ENCODE results near the gene GPHA2.

GPHA2 gene

DNA sequence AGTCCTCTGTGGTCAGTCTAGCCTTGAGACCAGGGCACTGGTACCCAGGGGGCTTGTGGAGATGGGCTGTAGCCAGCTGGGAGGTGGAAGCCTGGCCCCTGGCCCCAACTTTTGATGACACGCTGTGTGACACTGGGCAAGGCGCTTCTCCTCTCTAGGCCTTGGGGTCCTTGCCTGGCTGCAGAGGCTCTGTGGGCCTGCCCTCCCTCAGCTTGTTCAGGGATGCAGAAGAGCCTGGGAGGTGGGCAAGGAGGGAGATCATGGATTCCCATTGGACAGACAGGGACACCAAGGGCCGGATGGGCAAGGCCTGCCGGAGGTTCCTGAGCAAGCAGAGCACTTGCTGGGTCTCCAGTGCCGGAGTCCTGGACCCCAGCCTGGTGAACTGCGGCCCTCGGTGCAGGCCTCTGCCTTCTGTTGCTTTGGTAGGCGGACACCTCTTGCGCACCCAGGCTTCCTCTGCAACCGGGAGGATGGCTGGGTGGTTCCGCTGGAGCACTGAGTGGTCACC is 12.5 kb downstream of the GPHA2 start:
- Histone ChIP-seq H3K27ac (peak overlapping the region; percentile 78), H3K4me1 (peaks cover 74% of the 10 kb centered on the region), H3K4me2 (peak overlapping the region; percentile 94), H3K36me3 (peaks cover 15% of the 10 kb centered on the region; the same call in 1 of the 2 replicates), H3K27me3 (peaks cover 6% of the 10 kb centered on the region; the same call in 1 of the 2 replicates), H3K9ac (no peak overlapping the region), H3K9me3 (no peaks in the 10 kb centered on the region), H4K20me1 (no peaks in the 10 kb centered on the region), H3K4me3 (no peak overlapping the region)
- TF ChIP-seq Cebpa-rat (IDR thresholded peaks at IDR 0.05), result no peak

GRCh38 chr11:64921384-64921783 is 14.3 kb downstream of the GPHA2 start:
- peak overlapping the region; percentile 90 for H3K4me2 ChIP-seq
- peaks cover 6% of the 10 kb centered on the region; the same call in 1 of the 2 replicates for H3K27me3 ChIP-seq
- peaks cover 82% of the 10 kb centered on the region for H3K4me1 ChIP-seq
- peak overlapping the region; percentile 79 for H3K27ac ChIP-seq
- TF ChIP-seq Cebpa-rat (IDR thresholded peaks at IDR 0.05), result no peak
- H4K20me1 ChIP-seq, result peaks cover 6% of the 10 kb centered on the region; the same call in 1 of the 2 replicates
- H3K36me3 ChIP-seq, result peaks cover under 1% of the 10 kb centered on the region; the same call in 1 of the 2 replicates
- no peak overlapping the region for H3K4me3 ChIP-seq
- H3K9me3 ChIP-seq, result no peaks in the 10 kb centered on the region
- H3K9ac ChIP-seq, result 0 out of 2 replicates have a peak overlapping the region, but pooled peaks have one; percentile 66

DNA sequence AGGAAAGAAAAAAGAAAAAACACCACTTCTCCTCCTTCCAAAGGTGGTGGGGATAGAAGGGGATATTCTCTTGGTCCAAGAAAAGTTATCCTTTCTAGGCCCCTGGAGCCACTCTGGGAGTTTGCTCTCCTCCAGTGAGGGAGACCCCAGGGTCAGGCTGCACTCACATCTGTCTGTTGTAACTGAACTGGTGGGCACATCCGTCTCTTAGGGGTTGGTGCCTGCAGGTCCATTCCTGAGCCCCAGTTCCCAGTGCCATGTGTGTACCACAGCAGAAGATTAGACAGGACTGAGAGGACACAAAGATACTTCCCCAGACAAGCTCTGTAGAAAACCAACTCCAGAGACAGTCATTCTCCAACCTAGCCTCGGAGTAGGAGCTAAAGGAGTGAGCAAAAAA is 15.6 kb downstream of the GPHA2 start:
- Histone ChIP-seq H3K4me3 (peak overlapping the region; percentile 48), H3K27me3 (peaks cover 3% of the 10 kb centered on the region; the same call in 1 of the 2 replicates), H4K20me1 (peaks cover 18% of the 10 kb centered on the region; the same call in 1 of the 2 replicates), H3K27ac (peak overlapping the region; percentile 79), H3K9me3 (no peaks in the 10 kb centered on the region), H3K36me3 (no peaks in the 10 kb centered on the region), H3K4me1 (peaks cover 83% of the 10 kb centered on the region), H3K4me2 (peak overlapping the region; percentile 90), H3K9ac (peak overlapping the region; percentile 66)
- TF ChIP-seq Cebpa-rat (IDR thresholded peaks at IDR 0.05), result no peak

DNA sequence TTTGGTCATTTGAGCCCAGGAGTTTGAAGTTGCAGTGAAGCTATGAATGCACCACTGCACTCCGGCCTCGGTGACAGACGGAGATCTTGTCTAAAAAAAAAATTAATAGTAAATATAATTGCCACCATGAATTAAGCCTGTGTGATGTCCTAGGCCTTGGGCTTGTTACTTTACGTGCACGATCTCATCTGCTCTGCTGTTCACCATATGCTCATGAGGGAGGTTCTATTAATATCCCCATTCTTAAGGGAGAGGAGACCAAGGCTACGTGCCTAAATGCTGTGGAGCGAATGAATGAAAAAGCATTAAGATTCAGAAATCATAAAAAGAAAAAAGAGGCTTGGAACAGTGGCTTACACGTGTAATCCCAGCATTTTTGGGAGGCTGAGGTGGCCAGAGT is 16.1 kb downstream of the GPHA2 start:
- Histone ChIP-seq H3K9ac (peak overlapping the region; percentile 66), H3K27me3 (no peaks in the 10 kb centered on the region), H3K9me3 (no peaks in the 10 kb centered on the region), H3K4me1 (peaks cover 80% of the 10 kb centered on the region), H4K20me1 (peaks cover 19% of the 10 kb centered on the region; the same call in 1 of the 2 replicates), H3K4me3 (peak overlapping the region; percentile 48), H3K27ac (peak overlapping the region; percentile 79), H3K36me3 (no peaks in the 10 kb centered on the region), H3K4me2 (peak overlapping the region; percentile 90)
- no peak for TF ChIP-seq Cebpa-rat (IDR thresholded peaks at IDR 0.05)

DNA sequence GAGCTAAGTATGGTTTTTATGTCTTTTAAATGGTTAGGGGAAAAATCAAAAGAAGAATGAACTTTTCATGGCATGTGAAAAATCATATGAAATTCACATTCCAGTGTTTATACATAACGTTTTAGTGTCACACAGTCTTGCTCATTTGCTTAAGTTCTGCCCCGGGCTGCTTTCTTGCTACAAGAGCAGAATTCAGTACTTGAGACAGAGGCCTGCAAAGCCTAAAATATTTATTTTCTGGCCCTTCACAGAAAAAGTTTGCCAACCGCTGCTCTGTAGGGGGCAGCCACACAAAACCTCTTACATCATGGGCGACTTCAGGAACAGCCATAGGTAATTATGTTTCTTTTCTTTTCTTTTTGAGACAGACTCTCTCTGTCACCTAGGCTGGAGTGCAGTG is 17.7 kb downstream of the GPHA2 start:
- peaks cover 15% of the 10 kb centered on the region for H3K36me3 ChIP-seq
- peak overlapping the region; percentile 76 for H3K9ac ChIP-seq
- peaks cover 67% of the 10 kb centered on the region for H3K4me1 ChIP-seq
- peak overlapping the region; percentile 90 for H3K4me3 ChIP-seq
- no peak for TF ChIP-seq Cebpa-rat (IDR thresholded peaks at IDR 0.05)
- no peaks in the 10 kb centered on the region for H3K27me3 ChIP-seq
- H3K9me3 ChIP-seq, result no peaks in the 10 kb centered on the region
- H3K27ac ChIP-seq, result peak overlapping the region; percentile 74
- peak overlapping the region; percentile 90 for H3K4me2 ChIP-seq
- peaks cover 19% of the 10 kb centered on the region; the same call in 1 of the 2 replicates for H4K20me1 ChIP-seq

DNA sequence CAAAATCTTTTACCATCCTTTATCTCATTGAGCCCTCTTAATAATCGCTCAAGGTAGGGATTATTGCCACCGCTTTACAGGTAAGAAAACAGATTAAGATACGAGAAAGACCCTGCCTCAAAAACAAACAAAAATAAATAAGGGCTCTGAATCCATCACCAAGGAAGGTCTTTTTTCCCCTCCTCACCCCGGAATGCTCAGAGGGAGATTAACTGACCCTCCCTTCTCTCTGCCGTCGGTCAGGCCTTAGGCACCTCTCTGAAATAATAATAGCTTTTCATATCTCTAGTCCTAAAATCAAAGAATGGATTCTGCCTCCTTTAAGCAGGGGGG is 18.1 kb downstream of the GPHA2 start:
- Histone ChIP-seq H3K9me3 (no peaks in the 10 kb centered on the region), H3K4me3 (peak overlapping the region; percentile 90), H3K27me3 (no peaks in the 10 kb centered on the region), H3K4me2 (peak overlapping the region; percentile 90), H3K27ac (peak overlapping the region; percentile 74), H3K36me3 (peaks cover 19% of the 10 kb centered on the region), H3K4me1 (peaks cover 64% of the 10 kb centered on the region), H3K9ac (peak overlapping the region; percentile 76), H4K20me1 (peaks cover 19% of the 10 kb centered on the region; the same call in 1 of the 2 replicates)
- TF ChIP-seq Cebpa-rat (IDR thresholded peaks at IDR 0.05), result no peak

GRCh38 chr11:64916775-64917662 is 18.7 kb downstream of the GPHA2 start, which contains the start of gene ATG2A:
TSS of gene ATG2A (minus strand) at chr11:64917209. CDS start at chr11:64917135, 74 bp downstream.
- peak within 1 kb of the TSS; percentile 97 for H3K9ac ChIP-seq
- H3K4me3 ChIP-seq, result peak within 1 kb of the TSS; percentile 90
- no peaks in the 10 kb centered on the region for H3K27me3 ChIP-seq
- TF ChIP-seq Cebpa-rat (IDR thresholded peaks at IDR 0.05), result no peak
- H3K4me2 ChIP-seq, result peak within 1 kb of the TSS; percentile 100
- peaks cover 19% of the 10 kb centered on the region; the same call in 1 of the 2 replicates for H4K20me1 ChIP-seq
- H3K9me3 ChIP-seq, result no peaks in the 10 kb centered on the region
- peak within 1 kb of the TSS; percentile 89 for H3K27ac ChIP-seq
- H3K4me1 ChIP-seq, result peaks cover 62% of the 10 kb centered on the region
- H3K36me3 ChIP-seq, result peaks cover 25% of the 10 kb centered on the region

DNA sequence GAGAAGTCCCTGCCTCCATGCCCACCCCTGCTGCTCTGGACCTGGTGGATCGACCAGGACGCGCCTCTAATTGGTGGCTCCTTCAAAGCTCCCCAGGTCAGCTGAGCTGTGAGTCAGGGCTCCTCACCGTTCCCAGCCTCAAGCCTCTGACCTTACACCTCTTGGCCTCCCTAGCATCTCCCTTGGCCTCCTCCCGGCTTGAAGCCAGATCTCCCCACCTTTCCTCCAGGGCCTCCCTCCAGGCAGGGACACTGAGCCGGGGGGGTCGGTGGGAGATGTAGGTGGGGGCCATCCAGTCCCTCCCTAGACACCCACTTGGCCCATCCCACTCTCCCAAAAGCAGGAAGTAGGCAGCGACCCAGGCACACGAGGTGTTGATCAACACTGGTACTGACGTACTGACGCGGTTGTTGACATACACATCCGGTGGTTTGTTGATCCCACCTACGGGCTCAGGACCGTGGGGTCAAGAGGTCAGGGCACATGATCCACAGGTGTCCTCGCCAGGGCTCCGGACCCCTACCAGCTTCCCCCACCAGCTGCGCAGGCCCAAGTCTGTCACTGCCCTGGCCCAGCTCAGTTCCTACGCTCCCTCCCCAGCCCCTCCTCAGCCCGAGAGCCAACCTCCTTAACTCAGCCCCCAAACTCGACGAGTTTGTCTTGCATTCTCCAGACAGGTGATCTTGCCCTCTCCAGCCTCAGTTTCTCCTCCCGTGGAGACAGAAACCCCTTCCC is 19.5 kb downstream of the GPHA2 start:
- Histone ChIP-seq H3K27ac (peak overlapping the region; percentile 89), H3K4me1 (peaks cover 61% of the 10 kb centered on the region), H3K36me3 (peaks cover 33% of the 10 kb centered on the region), H3K9me3 (no peaks in the 10 kb centered on the region), H3K4me2 (peak overlapping the region; percentile 100), H3K4me3 (peak overlapping the region; percentile 90), H3K27me3 (no peaks in the 10 kb centered on the region), H3K9ac (peak overlapping the region; percentile 97), H4K20me1 (peaks cover 19% of the 10 kb centered on the region; the same call in 1 of the 2 replicates)
- TF ChIP-seq Cebpa-rat (IDR thresholded peaks at IDR 0.05), result no peak

DNA sequence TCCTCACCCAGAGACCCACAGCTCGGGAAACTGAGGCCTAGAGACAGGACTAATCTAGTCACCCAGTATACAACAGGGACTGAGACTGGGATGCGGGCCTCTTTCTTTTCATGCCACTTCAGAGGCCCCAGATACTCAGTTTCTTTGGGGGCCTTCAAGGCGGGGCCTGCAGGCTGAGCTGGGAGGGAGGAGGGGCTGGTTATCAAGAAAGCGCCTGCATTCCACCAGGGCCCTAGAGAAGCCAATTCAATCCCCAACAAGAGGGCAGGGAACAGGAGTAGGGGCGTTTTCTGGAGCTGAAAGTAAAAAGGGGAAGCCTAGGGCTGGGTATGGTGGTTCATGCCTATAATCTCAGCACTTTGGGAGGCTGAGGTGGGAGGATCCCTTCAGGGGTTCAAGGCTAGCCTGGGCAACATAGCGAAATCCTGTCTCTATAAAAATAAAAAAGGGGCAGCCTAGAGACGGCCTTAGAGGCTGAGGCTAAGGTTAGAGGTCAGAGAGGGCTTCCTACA is 20.3 kb downstream of the GPHA2 start:
- Histone ChIP-seq H3K4me1 (peaks cover 53% of the 10 kb centered on the region), H3K9ac (peak overlapping the region; percentile 97), H3K4me2 (peak overlapping the region; percentile 100), H3K4me3 (peak overlapping the region; percentile 90), H3K36me3 (peaks cover 41% of the 10 kb centered on the region), H4K20me1 (peaks cover 19% of the 10 kb centered on the region; the same call in 1 of the 2 replicates), H3K9me3 (no peaks in the 10 kb centered on the region), H3K27ac (peak overlapping the region; percentile 89), H3K27me3 (no peaks in the 10 kb centered on the region)
- no peak for TF ChIP-seq Cebpa-rat (IDR thresholded peaks at IDR 0.05)

Data from BLaER1 (cell line).